HepG2 (cell line): Measurements from ENCODE around the gene BCL2L2. TPM values are rescaled to one million over a fixed set of nuclear protein-coding genes. Genes with fewer than 3 reads are reported as not detected.

Experiments used
- HCFC1 ChIP-seq: fragments of 150-350 bp; IDR thresholded peaks from 2 replicates; pipeline ENCODE4 v1.6.1; 2014; ENCODE audit warnings: low read depth, low read length
- HDAC6 ChIP-seq: fragments of 200-600 bp; sonication (generic); IDR thresholded peaks from 2 replicates; pipeline ENCODE4 v1.7.0; 2017; ENCODE audit warnings: mild to moderate bottlenecking, antibody characterized with exemption, low read length, low read depth
- HOXA9 ChIP-seq: sonication (generic); formaldehyde crosslinking; IDR thresholded peaks from 2 replicates; pipeline ENCODE4 v1.8.1; 2022; ENCODE audit warnings: missing genetic modification reagents, mild to moderate bottlenecking, moderate library complexity, borderline replicate concordance
- SIN3A ChIP-seq: IDR thresholded peaks from 2 replicates; pipeline ENCODE4 v1.6.1; 2011; ENCODE audit warnings: low read depth, mild to moderate bottlenecking, control low read depth, low read length, borderline replicate concordance
- SIX1 ChIP-seq: sonication (generic); formaldehyde crosslinking; IDR thresholded peaks from 2 replicates; pipeline ENCODE4 v1.4.0; 2020; ENCODE audit warnings: missing genetic modification reagents, borderline replicate concordance
- SP2 ChIP-seq: sonication (generic); formaldehyde crosslinking; IDR thresholded peaks from 2 replicates; pipeline ENCODE4 v1.5.1; 2020; ENCODE audit warnings: mild to moderate bottlenecking, missing genetic modification reagents
- ZFP36L1 ChIP-seq: sonication (generic); formaldehyde crosslinking; IDR thresholded peaks from 2 replicates; pipeline ENCODE4 v1.8.0; 2022; ENCODE audit warnings: mild to moderate bottlenecking, missing genetic modification reagents, moderate library complexity
- ZNF232 ChIP-seq: sonication (generic); formaldehyde crosslinking; IDR thresholded peaks from 2 replicates; pipeline ENCODE4 v1.4.0; 2020; ENCODE audit warnings: missing genetic modification reagents, borderline replicate concordance
- polyA plus RNA-seq, 8 experiments: library from polyadenylated mRNA; depleted of rRNA in 3 of 8; stranded (reverse) in 7 of 8; unstranded in 1 of 8; fragments of >200 nt; fragmentation: Illumina TruSeq in 4 of 8; extraction: Trizol in 4 of 8; gene quantifications; 2 replicates each; pipeline versions ENCODE4 v1.2.1 to v1.2.3, GENCODE V29; 2011 to 2016; ENCODE audit warnings: low read depth in 4 of 8, missing spikeins in 1 of 8, mixed read lengths in 1 of 8; ENCODE audit not compliant: insufficient read depth in 1 of 8
- total RNA-seq, 5 experiments: library from RNA; depleted of rRNA; stranded (reverse); fragments of >200 nt; fragmentation: Illumina TruSeq; extraction: Trizol; gene quantifications; 2 replicates each; pipeline ENCODE4 v1.2.3, GENCODE V29; 2016; ENCODE audit warnings: low read depth in 1 of 5
- TF ChIP-seq, protein P1 (sequence below): sonication (generic); formaldehyde crosslinking; IDR thresholded peaks from 2 replicates; pipeline ENCODE4 v1.4.0; 2020; ENCODE audit warnings: low read depth, mild to moderate bottlenecking, missing genetic modification reagents
- TF ChIP-seq, protein P2 (sequence below): sonication (generic); formaldehyde crosslinking; IDR thresholded peaks from 2 replicates; pipeline ENCODE4 v1.4.0; 2020; ENCODE audit warnings: mild to moderate bottlenecking, low read depth, missing genetic modification reagents
- TF ChIP-seq, protein P3 (sequence below): sonication (generic); formaldehyde crosslinking; IDR thresholded peaks from 2 replicates; pipeline ENCODE4 v1.5.1; 2020; ENCODE audit warnings: mild to moderate bottlenecking, missing genetic modification reagents
- TF ChIP-seq, protein P4 (sequence below): IDR thresholded peaks from 2 replicates; pipeline ENCODE4 v1.6.1; 2016; ENCODE audit warnings: control low read depth
- TF ChIP-seq, protein P5 (sequence below): sonication (generic); formaldehyde crosslinking; IDR thresholded peaks from 2 replicates; pipeline ENCODE4 v1.4.0; 2020; ENCODE audit warnings: missing genetic modification reagents, borderline replicate concordance
- TF ChIP-seq, protein P6 (sequence below): sonication (generic); formaldehyde crosslinking; IDR thresholded peaks from 2 replicates; pipeline ENCODE4 v1.8.0; 2022; ENCODE audit warnings: missing genetic modification reagents, low read depth, mild to moderate bottlenecking, borderline replicate concordance

Gene BCL2L2
- total and polyA plus RNA-seq, 2 of the 13 experiments (the other 11 are each of a cell fraction or from before 2014, with no cell fraction given), result 28.1 to 49.8 TPM

DNA sequence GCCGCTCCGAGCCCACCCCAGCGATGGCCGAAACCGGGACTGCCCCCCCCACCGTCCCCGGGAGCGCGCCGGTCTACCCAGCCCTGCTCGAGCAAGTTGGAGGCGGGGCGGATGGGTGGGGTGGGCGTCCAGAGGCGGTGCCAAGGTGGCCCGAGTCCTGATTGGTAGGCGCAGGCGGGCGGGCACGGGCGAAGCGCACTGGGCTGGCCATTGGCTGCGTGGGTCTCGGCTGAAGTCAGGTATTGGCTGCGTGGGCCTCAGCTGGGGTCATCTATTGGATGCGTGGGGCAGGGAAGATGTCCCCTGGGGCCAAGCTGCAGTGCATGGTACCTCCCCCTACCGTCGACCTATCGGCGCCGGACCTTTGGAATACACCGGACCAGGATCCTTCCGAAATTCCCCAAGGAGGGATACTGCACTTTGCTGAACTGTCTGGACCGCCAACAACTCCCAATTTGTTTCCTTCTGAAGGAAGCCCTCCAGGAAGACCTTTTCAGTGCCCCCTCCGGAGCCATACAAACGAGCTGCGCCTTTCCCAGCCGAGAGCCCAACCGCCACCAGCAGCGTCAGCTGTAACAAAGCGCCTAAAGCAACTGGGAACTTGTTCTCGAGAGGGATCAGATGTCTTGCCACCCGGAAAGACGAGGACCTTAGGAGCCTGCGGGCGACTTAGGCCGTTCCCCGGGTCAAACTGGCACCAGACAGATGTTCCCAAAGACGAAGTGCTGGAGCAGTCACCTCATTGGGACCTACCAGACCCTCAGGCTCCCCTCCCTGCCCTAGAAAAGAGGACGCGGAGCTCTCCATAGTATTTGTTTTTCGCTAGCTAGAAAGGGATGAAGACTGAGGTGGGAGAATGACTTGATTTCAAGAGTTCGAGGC, 20.4 kb upstream of the BCL2L2 start, which contains the start of gene HOMEZ (continued):
- TF ChIP-seq SIN3A (peak; percentile 92), ZNF232 (CRISPR knock-in tag) (peak; percentile 38; the same call in 1 of the 2 replicates), SP2 (peak; percentile 99), HDAC6 (0 out of 2 replicates have a peak, but pooled peaks have one; percentile 45), SIX1 (peak; percentile 73), ZFP36L1 (0 out of 2 replicates have a peak, but pooled peaks have one; percentile 40), HOXA9 (no peak), HCFC1 (no peak)
- TF ChIP-seq, protein P1, sequence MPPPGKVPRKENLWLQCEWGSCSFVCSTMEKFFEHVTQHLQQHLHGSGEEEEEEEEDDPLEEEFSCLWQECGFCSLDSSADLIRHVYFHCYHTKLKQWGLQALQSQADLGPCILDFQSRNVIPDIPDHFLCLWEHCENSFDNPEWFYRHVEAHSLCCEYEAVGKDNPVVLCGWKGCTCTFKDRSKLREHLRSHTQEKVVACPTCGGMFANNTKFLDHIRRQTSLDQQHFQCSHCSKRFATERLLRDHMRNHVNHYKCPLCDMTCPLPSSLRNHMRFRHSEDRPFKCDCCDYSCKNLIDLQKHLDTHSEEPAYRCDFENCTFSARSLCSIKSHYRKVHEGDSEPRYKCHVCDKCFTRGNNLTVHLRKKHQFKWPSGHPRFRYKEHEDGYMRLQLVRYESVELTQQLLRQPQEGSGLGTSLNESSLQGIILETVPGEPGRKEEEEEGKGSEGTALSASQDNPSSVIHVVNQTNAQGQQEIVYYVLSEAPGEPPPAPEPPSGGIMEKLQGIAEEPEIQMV (CRISPR knock-in tag), result peak; percentile 90; the same call in 1 of the 2 replicates
- TF ChIP-seq, protein P2, sequence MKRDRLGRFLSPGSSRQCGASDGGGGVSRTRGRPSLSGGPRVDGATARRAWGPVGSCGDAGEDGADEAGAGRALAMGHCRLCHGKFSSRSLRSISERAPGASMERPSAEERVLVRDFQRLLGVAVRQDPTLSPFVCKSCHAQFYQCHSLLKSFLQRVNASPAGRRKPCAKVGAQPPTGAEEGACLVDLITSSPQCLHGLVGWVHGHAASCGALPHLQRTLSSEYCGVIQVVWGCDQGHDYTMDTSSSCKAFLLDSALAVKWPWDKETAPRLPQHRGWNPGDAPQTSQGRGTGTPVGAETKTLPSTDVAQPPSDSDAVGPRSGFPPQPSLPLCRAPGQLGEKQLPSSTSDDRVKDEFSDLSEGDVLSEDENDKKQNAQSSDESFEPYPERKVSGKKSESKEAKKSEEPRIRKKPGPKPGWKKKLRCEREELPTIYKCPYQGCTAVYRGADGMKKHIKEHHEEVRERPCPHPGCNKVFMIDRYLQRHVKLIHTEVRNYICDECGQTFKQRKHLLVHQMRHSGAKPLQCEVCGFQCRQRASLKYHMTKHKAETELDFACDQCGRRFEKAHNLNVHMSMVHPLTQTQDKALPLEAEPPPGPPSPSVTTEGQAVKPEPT (CRISPR knock-in tag), result peak; percentile 94
- TF ChIP-seq, protein P3, sequence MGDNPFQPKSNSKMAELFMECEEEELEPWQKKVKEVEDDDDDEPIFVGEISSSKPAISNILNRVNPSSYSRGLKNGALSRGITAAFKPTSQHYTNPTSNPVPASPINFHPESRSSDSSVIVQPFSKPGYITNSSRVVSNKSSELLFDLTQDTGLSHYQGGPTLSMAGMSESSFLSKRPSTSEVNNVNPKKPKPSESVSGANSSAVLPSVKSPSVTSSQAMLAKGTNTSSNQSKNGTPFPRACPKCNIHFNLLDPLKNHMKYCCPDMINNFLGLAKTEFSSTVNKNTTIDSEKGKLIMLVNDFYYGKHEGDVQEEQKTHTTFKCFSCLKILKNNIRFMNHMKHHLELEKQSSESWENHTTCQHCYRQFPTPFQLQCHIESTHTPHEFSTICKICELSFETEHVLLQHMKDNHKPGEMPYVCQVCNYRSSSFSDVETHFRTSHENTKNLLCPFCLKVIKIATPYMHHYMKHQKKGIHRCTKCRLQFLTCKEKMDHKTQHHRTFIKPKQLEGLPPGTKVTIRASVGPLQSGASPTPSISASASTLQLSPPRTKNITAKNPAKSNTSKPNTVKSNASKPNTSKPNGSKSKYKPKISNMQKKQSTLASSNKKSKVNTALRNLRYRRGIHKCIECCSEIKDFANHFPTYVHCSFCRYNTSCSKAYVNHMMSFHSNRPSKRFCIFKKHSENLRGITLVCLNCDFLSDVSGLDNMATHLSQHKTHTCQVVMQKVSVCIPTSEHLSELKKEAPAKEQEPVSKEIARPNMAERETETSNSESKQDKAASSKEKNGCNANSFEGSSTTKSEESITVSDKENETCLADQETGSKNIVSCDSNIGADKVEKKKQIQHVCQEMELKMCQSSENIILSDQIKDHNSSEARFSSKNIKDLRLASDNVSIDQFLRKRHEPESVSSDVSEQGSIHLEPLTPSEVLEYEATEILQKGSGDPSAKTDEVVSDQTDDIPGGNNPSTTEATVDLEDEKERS (CRISPR knock-in tag), result peak; percentile 78; the same call in 1 of the 2 replicates
- TF ChIP-seq, protein P4, sequence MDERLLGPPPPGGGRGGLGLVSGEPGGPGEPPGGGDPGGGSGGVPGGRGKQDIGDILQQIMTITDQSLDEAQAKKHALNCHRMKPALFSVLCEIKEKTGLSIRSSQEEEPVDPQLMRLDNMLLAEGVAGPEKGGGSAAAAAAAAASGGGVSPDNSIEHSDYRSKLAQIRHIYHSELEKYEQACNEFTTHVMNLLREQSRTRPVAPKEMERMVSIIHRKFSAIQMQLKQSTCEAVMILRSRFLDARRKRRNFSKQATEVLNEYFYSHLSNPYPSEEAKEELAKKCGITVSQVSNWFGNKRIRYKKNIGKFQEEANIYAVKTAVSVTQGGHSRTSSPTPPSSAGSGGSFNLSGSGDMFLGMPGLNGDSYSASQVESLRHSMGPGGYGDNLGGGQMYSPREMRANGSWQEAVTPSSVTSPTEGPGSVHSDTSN, result peak; percentile 40; the same call in 1 of the 2 replicates
- TF ChIP-seq, protein P5, sequence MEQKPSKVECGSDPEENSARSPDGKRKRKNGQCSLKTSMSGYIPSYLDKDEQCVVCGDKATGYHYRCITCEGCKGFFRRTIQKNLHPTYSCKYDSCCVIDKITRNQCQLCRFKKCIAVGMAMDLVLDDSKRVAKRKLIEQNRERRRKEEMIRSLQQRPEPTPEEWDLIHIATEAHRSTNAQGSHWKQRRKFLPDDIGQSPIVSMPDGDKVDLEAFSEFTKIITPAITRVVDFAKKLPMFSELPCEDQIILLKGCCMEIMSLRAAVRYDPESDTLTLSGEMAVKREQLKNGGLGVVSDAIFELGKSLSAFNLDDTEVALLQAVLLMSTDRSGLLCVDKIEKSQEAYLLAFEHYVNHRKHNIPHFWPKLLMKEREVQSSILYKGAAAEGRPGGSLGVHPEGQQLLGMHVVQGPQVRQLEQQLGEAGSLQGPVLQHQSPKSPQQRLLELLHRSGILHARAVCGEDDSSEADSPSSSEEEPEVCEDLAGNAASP, result peak; percentile 61; the same call in 1 of the 2 replicates
- TF ChIP-seq, protein P6, sequence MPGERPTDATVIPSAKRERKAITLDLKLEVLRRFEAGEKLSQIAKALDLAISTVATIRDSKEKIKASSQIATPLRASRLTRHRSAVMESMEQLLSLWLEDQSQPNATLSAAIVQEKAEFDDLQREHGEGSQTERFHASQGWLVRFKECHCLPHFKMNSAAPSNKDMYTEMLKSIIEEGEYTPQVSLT (CRISPR knock-in tag), result 0 out of 2 replicates have a peak, but pooled peaks have one; percentile 54
